GM23338 (cell line): ENCODE data around the gene SMARCA2.

ENCODE experiments used
- CREB1 ChIP-seq: fragments of 250-450 bp; sonication (Bioruptor Pico); IDR thresholded peaks from 2 replicates; pipeline ENCODE4 v1.5.0; 2020; ENCODE audit warnings: low read depth, mild to moderate bottlenecking, moderate library complexity
- EZH2 ChIP-seq: fragments of 200-600 bp; sonication (generic); IDR thresholded peaks from one replicate; pipeline ENCODE4 v1.8.0; 2017; ENCODE audit warnings: antibody characterized with exemption, mild to moderate bottlenecking, low read depth; ENCODE audit not compliant: unreplicated experiment
- EZH2phosphoT487 ChIP-seq: fragments of 200-600 bp; sonication (generic); IDR thresholded peaks from one replicate; pipeline ENCODE4 v1.8.1; 2018; ENCODE audit warnings: antibody characterized with exemption; ENCODE audit not compliant: unreplicated experiment
- JUNB ChIP-seq: IDR thresholded peaks from one replicate; pipeline ENCODE4 v1.6.1; 2016; ENCODE audit warnings: antibody characterized with exemption; ENCODE audit not compliant: unreplicated experiment
- NANOG ChIP-seq: IDR thresholded peaks from 2 replicates; pipeline ENCODE4 v1.6.1; 2016; ENCODE audit warnings: antibody characterized with exemption, borderline replicate concordance
- POLR2AphosphoS5 ChIP-seq: IDR thresholded peaks from 2 replicates; pipeline ENCODE4 v1.6.1; 2016; ENCODE audit warnings: antibody characterized with exemption, low read depth
- REST ChIP-seq: IDR thresholded peaks from one replicate; pipeline ENCODE4 v1.6.1; 2018; ENCODE audit warnings: antibody characterized with exemption; ENCODE audit not compliant: unreplicated experiment
- STAT1 ChIP-seq: IDR thresholded peaks from one replicate; pipeline ENCODE4 v1.6.1; 2016; ENCODE audit warnings: antibody characterized with exemption; ENCODE audit not compliant: unreplicated experiment
- ZNF114 ChIP-seq: fragments of 250-450 bp; sonication (Bioruptor Pico); IDR thresholded peaks from 2 replicates; pipeline ENCODE4 v1.5.0; 2020; ENCODE audit warnings: mild to moderate bottlenecking, moderate library complexity
- ZNF331 ChIP-seq: fragments of 250-450 bp; sonication (Bioruptor Pico); IDR thresholded peaks from 2 replicates; pipeline ENCODE4 v1.5.0; 2020; ENCODE audit warnings: low read depth, mild to moderate bottlenecking, moderate library complexity
- TF ChIP-seq, protein P1 (sequence below), 2 experiments: fragments of 200-600 bp in 1 of 2; sonication (generic) in 1 of 2; conservative IDR thresholded peaks; 2 replicates each; pipeline versions ENCODE4 v1.5.1 to v1.6.1; 2016 to 2017; ENCODE audit warnings: antibody characterized with exemption in 2 of 2, low read depth in 2 of 2, mild to moderate bottlenecking in 2 of 2, moderate library complexity in 1 of 2
- TF ChIP-seq, protein P2 (sequence below): IDR thresholded peaks from 2 replicates; pipeline ENCODE4 v1.6.1; 2016; ENCODE audit warnings: antibody characterized with exemption
- TF ChIP-seq, protein P3 (sequence below): fragments of 250-450 bp; sonication (Bioruptor Pico); IDR thresholded peaks from 2 replicates; pipeline ENCODE4 v1.5.0; 2020; ENCODE audit warnings: mild to moderate bottlenecking, moderate library complexity

DNA sequence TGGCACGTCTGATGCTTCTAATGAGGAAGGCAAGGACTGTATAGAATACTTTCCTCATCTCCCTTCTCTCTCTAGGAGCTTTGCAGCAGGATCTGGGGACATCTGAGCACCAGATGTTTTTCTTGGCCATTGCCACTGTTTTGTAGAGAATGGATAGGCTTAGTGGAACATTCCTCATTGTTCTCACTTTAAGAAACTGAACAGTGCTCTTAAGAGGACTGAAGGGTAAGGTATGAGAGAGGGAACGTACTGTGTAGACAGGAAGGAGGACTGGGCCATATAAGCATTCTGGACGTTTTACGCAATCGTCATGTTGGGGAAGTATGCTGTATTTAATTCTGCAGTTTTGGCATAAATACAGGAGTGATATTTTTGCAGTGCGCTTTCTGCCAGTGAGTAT, 70.6 kb downstream of the SMARCA2 start:
- TF ChIP-seq REST = no peak
- TF ChIP-seq POLR2AphosphoS5 = no peak
- TF ChIP-seq, protein P1, sequence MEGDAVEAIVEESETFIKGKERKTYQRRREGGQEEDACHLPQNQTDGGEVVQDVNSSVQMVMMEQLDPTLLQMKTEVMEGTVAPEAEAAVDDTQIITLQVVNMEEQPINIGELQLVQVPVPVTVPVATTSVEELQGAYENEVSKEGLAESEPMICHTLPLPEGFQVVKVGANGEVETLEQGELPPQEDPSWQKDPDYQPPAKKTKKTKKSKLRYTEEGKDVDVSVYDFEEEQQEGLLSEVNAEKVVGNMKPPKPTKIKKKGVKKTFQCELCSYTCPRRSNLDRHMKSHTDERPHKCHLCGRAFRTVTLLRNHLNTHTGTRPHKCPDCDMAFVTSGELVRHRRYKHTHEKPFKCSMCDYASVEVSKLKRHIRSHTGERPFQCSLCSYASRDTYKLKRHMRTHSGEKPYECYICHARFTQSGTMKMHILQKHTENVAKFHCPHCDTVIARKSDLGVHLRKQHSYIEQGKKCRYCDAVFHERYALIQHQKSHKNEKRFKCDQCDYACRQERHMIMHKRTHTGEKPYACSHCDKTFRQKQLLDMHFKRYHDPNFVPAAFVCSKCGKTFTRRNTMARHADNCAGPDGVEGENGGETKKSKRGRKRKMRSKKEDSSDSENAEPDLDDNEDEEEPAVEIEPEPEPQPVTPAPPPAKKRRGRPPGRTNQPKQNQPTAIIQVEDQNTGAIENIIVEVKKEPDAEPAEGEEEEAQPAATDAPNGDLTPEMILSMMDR (conservative IDR thresholded peaks at IDR 0.05; ENCODE audit: low read depth in 2 of 2) = no peak
- TF ChIP-seq EZH2 = no peak
- TF ChIP-seq JUNB = no peak
- no peak for TF ChIP-seq NANOG
- no peak for TF ChIP-seq EZH2phosphoT487
- no peak for TF ChIP-seq CREB1 (CRISPR knock-in tag)
- TF ChIP-seq, protein P2, sequence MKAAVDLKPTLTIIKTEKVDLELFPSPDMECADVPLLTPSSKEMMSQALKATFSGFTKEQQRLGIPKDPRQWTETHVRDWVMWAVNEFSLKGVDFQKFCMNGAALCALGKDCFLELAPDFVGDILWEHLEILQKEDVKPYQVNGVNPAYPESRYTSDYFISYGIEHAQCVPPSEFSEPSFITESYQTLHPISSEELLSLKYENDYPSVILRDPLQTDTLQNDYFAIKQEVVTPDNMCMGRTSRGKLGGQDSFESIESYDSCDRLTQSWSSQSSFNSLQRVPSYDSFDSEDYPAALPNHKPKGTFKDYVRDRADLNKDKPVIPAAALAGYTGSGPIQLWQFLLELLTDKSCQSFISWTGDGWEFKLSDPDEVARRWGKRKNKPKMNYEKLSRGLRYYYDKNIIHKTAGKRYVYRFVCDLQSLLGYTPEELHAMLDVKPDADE = no peak
- no peak for TF ChIP-seq ZNF331 (CRISPR knock-in tag)
- no peak for TF ChIP-seq ZNF114 (CRISPR knock-in tag)
- no peak for TF ChIP-seq STAT1
- TF ChIP-seq, protein P3, sequence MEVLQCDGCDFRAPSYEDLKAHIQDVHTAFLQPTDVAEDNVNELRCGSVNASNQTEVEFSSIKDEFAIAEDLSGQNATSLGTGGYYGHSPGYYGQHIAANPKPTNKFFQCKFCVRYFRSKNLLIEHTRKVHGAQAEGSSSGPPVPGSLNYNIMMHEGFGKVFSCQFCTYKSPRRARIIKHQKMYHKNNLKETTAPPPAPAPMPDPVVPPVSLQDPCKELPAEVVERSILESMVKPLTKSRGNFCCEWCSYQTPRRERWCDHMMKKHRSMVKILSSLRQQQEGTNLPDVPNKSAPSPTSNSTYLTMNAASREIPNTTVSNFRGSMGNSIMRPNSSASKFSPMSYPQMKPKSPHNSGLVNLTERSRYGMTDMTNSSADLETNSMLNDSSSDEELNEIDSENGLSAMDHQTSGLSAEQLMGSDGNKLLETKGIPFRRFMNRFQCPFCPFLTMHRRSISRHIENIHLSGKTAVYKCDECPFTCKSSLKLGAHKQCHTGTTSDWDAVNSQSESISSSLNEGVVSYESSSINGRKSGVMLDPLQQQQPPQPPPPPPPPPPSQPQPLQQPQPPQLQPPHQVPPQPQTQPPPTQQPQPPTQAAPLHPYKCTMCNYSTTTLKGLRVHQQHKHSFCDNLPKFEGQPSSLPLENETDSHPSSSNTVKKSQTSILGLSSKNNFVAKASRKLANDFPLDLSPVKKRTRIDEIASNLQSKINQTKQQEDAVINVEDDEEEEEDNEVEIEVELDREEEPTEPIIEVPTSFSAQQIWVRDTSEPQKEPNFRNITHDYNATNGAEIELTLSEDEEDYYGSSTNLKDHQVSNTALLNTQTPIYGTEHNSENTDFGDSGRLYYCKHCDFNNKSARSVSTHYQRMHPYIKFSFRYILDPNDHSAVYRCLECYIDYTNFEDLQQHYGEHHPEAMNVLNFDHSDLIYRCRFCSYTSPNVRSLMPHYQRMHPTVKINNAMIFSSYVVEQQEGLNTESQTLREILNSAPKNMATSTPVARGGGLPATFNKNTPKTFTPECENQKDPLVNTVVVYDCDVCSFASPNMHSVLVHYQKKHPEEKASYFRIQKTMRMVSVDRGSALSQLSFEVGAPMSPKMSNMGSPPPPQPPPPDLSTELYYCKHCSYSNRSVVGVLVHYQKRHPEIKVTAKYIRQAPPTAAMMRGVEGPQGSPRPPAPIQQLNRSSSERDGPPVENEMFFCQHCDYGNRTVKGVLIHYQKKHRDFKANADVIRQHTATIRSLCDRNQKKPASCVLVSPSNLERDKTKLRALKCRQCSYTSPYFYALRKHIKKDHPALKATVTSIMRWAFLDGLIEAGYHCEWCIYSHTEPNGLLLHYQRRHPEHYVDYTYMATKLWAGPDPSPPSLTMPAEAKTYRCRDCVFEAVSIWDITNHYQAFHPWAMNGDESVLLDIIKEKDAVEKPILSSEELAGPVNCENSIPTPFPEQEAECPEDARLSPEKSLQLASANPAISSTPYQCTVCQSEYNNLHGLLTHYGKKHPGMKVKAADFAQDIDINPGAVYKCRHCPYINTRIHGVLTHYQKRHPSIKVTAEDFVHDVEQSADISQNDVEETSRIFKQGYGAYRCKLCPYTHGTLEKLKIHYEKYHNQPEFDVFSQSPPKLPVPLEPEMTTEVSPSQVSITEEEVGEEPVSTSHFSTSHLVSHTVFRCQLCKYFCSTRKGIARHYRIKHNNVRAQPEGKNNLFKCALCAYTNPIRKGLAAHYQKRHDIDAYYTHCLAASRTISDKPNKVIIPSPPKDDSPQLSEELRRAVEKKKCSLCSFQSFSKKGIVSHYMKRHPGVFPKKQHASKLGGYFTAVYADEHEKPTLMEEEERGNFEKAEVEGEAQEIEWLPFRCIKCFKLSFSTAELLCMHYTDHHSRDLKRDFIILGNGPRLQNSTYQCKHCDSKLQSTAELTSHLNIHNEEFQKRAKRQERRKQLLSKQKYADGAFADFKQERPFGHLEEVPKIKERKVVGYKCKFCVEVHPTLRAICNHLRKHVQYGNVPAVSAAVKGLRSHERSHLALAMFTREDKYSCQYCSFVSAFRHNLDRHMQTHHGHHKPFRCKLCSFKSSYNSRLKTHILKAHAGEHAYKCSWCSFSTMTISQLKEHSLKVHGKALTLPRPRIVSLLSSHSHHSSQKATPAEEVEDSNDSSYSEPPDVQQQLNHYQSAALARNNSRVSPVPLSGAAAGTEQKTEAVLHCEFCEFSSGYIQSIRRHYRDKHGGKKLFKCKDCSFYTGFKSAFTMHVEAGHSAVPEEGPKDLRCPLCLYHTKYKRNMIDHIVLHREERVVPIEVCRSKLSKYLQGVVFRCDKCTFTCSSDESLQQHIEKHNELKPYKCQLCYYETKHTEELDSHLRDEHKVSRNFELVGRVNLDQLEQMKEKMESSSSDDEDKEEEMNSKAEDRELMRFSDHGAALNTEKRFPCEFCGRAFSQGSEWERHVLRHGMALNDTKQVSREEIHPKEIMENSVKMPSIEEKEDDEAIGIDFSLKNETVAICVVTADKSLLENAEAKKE = no peak
